A549 (cell line): ENCODE results near the gene EFHD2.

ENCODE experiments used
- CEBPB ChIP-seq, 2 experiments: fragments of >200 bp in 1 of 2; sonication (Bioruptor Twin) in 1 of 2; formaldehyde crosslinking in 1 of 2; IDR thresholded peaks; 2 replicates each; pipeline ENCODE4 v1.6.1; 2012 to 2016
- CTCF ChIP-seq: fragments of >200 bp; sonication (Bioruptor Twin); formaldehyde crosslinking; IDR thresholded peaks from 3 replicates; pipeline ENCODE4 v1.5.1; 2016
- EP300 ChIP-seq, 2 experiments: fragments of >200 bp; sonication (Bioruptor Twin); formaldehyde crosslinking; IDR thresholded peaks; 2 replicates in 1 of 2; 3 replicates in 1 of 2; pipeline ENCODE4 v1.6.1; 2016 to 2017
- POLR2A ChIP-seq: IDR thresholded peaks from 2 replicates; pipeline ENCODE4 v1.6.1; 2012; ENCODE audit warnings: mild to moderate bottlenecking, low read length
- RFX5 ChIP-seq: fragments of 450-650 bp; IDR thresholded peaks from 2 replicates; pipeline ENCODE4 v1.7.1; 2014; ENCODE audit warnings: antibody characterized with exemption, mild to moderate bottlenecking, moderate library complexity
- SREBF2 ChIP-seq: fragments of 450-650 bp; IDR thresholded peaks from 2 replicates; pipeline ENCODE4 v1.6.1; 2014; ENCODE audit warnings: mild to moderate bottlenecking, moderate library complexity
- USF2 ChIP-seq: fragments of 450-650 bp; IDR thresholded peaks from 2 replicates; pipeline ENCODE4 v1.6.1; 2014; ENCODE audit warnings: antibody characterized with exemption

GRCh38 chr1:15449567-15449966 lies 39.9 kb downstream of the EFHD2 start:
- TF ChIP-seq SREBF2 (no peak), CTCF (no peak), CEBPB (IDR thresholded peaks at IDR 0.05) (no peak), POLR2A (no peak), EP300 (IDR thresholded peaks at IDR 0.05) (no peak), USF2 (no peak), RFX5 (no peak)
